Epithelial cell of proximal tubule (primary cell): ENCODE data around the gene PLCB1. TPM values are rescaled to one million over a fixed set of nuclear protein-coding genes. Genes with fewer than 3 reads are reported as not detected.

ENCODE experiments used
- DNase-seq: peaks from one replicate; pipeline ENCODE4 v3.0.0-alpha.2; 2011; ENCODE audit warnings: low read depth
- H3K4me3 ChIP-seq: 2 replicates; pipeline ENCODE4 v1.5.1; 2011; ENCODE audit warnings: low read depth, mild to moderate bottlenecking, low read length
- CTCF ChIP-seq: conservative IDR thresholded peaks from 2 replicates; pipeline ENCODE4 v1.5.1; 2012; ENCODE audit warnings: low read depth, mild to moderate bottlenecking, low read length
- total RNA-seq: library from RNA; depleted of rRNA; stranded (reverse); fragments of >200 nt; gene quantifications from 2 replicates; pipeline ENCODE4 v1.2.3, GENCODE V29; 2015

Gene PLCB1
- total RNA-seq, 1 donor from 2014 or later: 2.2 TPM

DNA sequence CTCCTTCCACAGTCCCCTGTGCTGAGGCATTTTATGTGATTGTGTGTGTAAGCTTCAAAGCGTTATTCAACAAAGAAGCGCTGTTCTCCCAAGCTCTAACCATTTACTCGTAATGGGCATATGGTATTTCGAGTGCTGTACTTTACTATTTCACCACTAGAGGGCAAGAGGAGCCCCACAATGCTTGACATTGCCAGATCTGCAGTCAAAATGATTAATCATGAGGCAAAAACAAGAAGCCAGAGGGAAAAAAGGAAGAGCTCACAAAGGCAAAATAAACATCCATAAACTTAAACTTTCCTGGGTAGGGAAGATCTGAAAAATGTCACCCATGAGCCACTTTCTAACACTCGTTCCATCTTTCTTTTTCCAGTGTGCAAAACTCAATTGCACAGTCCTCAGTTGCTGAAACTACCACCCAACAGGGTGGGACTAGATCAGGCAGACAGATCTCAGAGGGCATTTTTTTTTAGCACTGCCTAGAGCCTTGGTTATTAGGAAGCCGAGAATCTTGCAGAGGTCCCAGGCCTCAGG lies 721.8 kb downstream of the PLCB1 start:
- DNase-seq: peak; percentile 67
- no peak overlapping the region for H3K4me3 ChIP-seq
- TF ChIP-seq CTCF: peak; percentile 92

DNA sequence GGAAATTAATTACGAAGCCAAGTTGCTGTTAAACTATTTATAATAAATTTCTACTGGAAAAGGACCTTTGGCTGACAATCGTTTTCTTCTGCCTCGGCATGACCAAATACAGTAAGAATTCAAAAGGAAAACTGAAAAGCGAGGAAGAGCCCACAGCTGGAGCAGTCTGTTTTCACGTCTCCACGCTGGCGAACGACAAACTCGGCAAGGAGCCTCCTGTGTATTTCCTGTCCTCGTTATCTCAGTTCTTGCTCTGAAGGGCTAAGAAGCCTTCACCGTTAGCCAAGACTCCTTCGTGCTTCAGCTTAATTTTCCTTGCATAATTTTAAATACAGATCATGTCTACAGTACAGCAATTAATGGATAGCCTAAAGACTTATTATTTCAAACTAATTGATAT lies 722.5 kb downstream of the PLCB1 start:
- H3K4me3 ChIP-seq: no peak overlapping the region
- DNase-seq: no peak
- TF ChIP-seq CTCF: no peak

GRCh38 chr20:8855315-8855714 lies 723.2 kb downstream of the PLCB1 start:
- no peak overlapping the region for H3K4me3 ChIP-seq
- no peak for TF ChIP-seq CTCF
- DNase-seq: no peak

- no peak overlapping the region for H3K4me3 ChIP-seq
- TF ChIP-seq CTCF: no peak
- DNase-seq: no peak
These were observed 724.6 kb downstream of the PLCB1 start for GRCh38 chr20:8856668-8857067.

GRCh38 chr20:8858181-8858787 lies 726.2 kb downstream of the PLCB1 start:
- no peak for DNase-seq
- TF ChIP-seq CTCF: no peak
- H3K4me3 ChIP-seq: no peak overlapping the region

DNA sequence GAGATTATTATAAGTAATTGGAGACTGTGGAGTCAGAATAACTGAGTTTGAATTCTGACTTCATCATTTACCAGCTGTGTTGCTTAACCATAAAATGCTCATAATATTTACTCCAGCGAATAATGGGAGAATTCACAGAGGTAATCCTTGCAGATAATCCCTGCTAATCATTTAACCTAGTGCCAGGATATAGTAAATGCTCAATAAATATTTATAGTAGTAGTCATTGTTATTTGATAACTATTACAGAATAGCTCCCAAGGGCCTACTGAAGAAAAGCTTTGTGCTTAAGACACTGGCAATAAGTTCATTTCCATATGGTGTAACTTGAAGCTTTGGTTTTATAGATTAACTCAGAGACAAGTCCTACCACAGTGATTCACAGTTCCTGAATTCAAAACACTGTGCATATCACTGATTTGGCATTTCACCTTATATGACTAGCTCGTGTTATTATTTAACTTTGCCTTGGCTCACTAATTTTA lies 728.0 kb downstream of the PLCB1 start:
- DNase-seq: peak; percentile 100
- no peak overlapping the region for H3K4me3 ChIP-seq
- TF ChIP-seq CTCF: no peak

DNA sequence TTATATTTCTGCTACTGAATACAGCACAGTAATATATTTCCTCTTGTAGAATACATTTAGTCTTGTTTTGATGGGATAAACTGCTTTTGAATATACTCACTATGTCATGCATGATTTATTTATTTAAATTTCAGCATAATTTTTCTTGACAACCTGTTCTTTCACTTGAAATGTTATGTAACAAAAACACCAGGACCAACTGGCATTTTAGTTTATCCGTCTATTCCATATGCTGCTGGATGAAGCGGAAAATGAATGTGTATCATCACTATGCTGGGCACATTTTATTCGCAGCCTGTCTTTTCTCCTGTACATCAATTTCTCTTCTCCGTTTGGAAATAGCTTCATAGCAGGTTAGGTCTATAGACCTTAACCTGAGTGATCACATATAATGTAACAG lies 730.0 kb downstream of the PLCB1 start:
- no peak for TF ChIP-seq CTCF
- no peak for DNase-seq
- no peak overlapping the region for H3K4me3 ChIP-seq
